WTC11 (cell line): ENCODE measurements around the gene EIF6. TPM values are rescaled to one million over a fixed set of nuclear protein-coding genes. Genes with fewer than 3 reads are reported as not detected.

Source experiments
- ATAC-seq: fragments of 200-7000 bp; cut with Tn5 transposase; 2 replicates; pipeline ENCODE4 v1.10.0; 2021; ENCODE audit warnings: mild to moderate bottlenecking, moderate library complexity
- CTCF ChIA-PET: fragments of 300-600 bp; sonication (Branson Sonifier 250); formaldehyde crosslinking; loops from one replicate; lab custom pipeline; 2021; ENCODE audit warnings: antibody characterized with exemption; lab: Charles Lee
- POLR2A ChIA-PET: fragments of 350-600 bp; sonication (Branson Sonifier 250); formaldehyde crosslinking; loops from one replicate; lab custom pipeline; 2021; ENCODE audit warnings: antibody characterized with exemption; lab: Charles Lee
- DNase-seq: peaks from one replicate; pipeline ENCODE4 v3.0.0; 2021; ENCODE audit warnings: low spot score
- H3K27ac Mint-ChIP-seq: 2 replicates; pipeline ENCODE4 v1.8.0; 2021; ENCODE audit warnings: mixed read lengths
- H3K27me3 Mint-ChIP-seq: 2 replicates; pipeline ENCODE4 v1.8.0; 2021; ENCODE audit warnings: low read depth, mild to moderate bottlenecking, moderate library complexity, mixed read lengths
- H3K36me3 Mint-ChIP-seq: 2 replicates; pipeline ENCODE4 v1.8.0; 2021; ENCODE audit warnings: mixed read lengths
- H3K4me1 Mint-ChIP-seq: 2 replicates; pipeline ENCODE4 v1.8.0; 2022; ENCODE audit warnings: mixed read lengths
- H3K4me3 Mint-ChIP-seq: 2 replicates; pipeline ENCODE4 v1.8.0; 2021; ENCODE audit warnings: mild to moderate bottlenecking, moderate library complexity, mixed read lengths
- H3K9me3 Mint-ChIP-seq: 2 replicates; pipeline ENCODE4 v1.8.0; 2021; ENCODE audit warnings: mixed read lengths
- AFF4 ChIP-seq: sonication (generic); formaldehyde crosslinking; IDR thresholded peaks from 2 replicates; pipeline ENCODE4 v1.8.1; 2023; ENCODE audit warnings: mild to moderate bottlenecking, missing genetic modification reagents, borderline replicate concordance
- CBFB ChIP-seq: sonication (generic); formaldehyde crosslinking; IDR thresholded peaks from 2 replicates; pipeline ENCODE4 v1.8.1; 2022; ENCODE audit warnings: mild to moderate bottlenecking, low read depth, missing genetic modification reagents
- E2F1 ChIP-seq: sonication (generic); formaldehyde crosslinking; IDR thresholded peaks from 2 replicates; pipeline ENCODE4 v1.8.0; 2022; ENCODE audit warnings: mild to moderate bottlenecking, missing genetic modification reagents
- ELF4 ChIP-seq: sonication (generic); formaldehyde crosslinking; IDR thresholded peaks from 2 replicates; pipeline ENCODE4 v1.8.1; 2022; ENCODE audit warnings: low read depth, mild to moderate bottlenecking, moderate library complexity, missing genetic modification reagents
- FOXP1 ChIP-seq: sonication (generic); formaldehyde crosslinking; IDR thresholded peaks from 2 replicates; pipeline ENCODE4 v1.8.0; 2022; ENCODE audit warnings: missing genetic modification reagents, mild to moderate bottlenecking, moderate library complexity, borderline replicate concordance
- FOXP4 ChIP-seq: sonication (generic); formaldehyde crosslinking; IDR thresholded peaks from 2 replicates; pipeline ENCODE4 v1.8.0; 2022; ENCODE audit warnings: mild to moderate bottlenecking, missing genetic modification reagents
- HMGA2 ChIP-seq: fragments of 250-450 bp; sonication (Bioruptor Pico); IDR thresholded peaks from 2 replicates; pipeline ENCODE4 v1.4.0; 2021; ENCODE audit warnings: mild to moderate bottlenecking, moderate library complexity
- JUN ChIP-seq: sonication (generic); formaldehyde crosslinking; IDR thresholded peaks from 2 replicates; pipeline ENCODE4 v1.8.0; 2023; ENCODE audit warnings: mild to moderate bottlenecking, missing genetic modification reagents
- KAT7 ChIP-seq: sonication (generic); formaldehyde crosslinking; IDR thresholded peaks from 2 replicates; pipeline ENCODE4 v1.8.1; 2023; ENCODE audit warnings: missing genetic modification reagents, mild to moderate bottlenecking, borderline replicate concordance
- OVOL2 ChIP-seq: fragments of 250-450 bp; sonication (Bioruptor Pico); IDR thresholded peaks from 2 replicates; pipeline ENCODE4 v1.9.0; 2021; ENCODE audit warnings: mild to moderate bottlenecking, borderline replicate concordance
- ZBTB21 ChIP-seq: sonication (generic); formaldehyde crosslinking; IDR thresholded peaks from 2 replicates; pipeline ENCODE4 v1.8.1; 2023; ENCODE audit warnings: mild to moderate bottlenecking, missing genetic modification reagents, borderline replicate concordance
- ZMAT4 ChIP-seq: fragments of 250-450 bp; sonication (Bioruptor Pico); IDR thresholded peaks from 2 replicates; pipeline ENCODE4 v1.9.0; 2021; ENCODE audit warnings: mild to moderate bottlenecking
- ZNF121 ChIP-seq: sonication (generic); formaldehyde crosslinking; IDR thresholded peaks from 2 replicates; pipeline ENCODE4 v1.8.0; 2023; ENCODE audit warnings: missing genetic modification reagents
- ZNF263 ChIP-seq: sonication (generic); formaldehyde crosslinking; IDR thresholded peaks from 2 replicates; pipeline ENCODE4 v1.8.1; 2022; ENCODE audit warnings: low read depth, mild to moderate bottlenecking, moderate library complexity, missing genetic modification reagents
- ZNF532 ChIP-seq: fragments of 250-450 bp; sonication (Bioruptor Pico); IDR thresholded peaks from 2 replicates; pipeline ENCODE4 v1.9.0; 2021; ENCODE audit warnings: mild to moderate bottlenecking, borderline replicate concordance
- total RNA-seq: library from RNA; stranded (reverse); gene quantifications from 3 replicates; pipeline ENCODE4 v1.2.3, GENCODE V29; 2021
- TF ChIP-seq, protein P1 (sequence below): sonication (generic); formaldehyde crosslinking; IDR thresholded peaks from 2 replicates; pipeline ENCODE4 v1.8.0; 2022; ENCODE audit warnings: mild to moderate bottlenecking, missing genetic modification reagents
- TF ChIP-seq, protein P2 (sequence below): fragments of 250-450 bp; sonication (Bioruptor Pico); IDR thresholded peaks from 2 replicates; pipeline ENCODE4 v1.9.0; 2021; ENCODE audit warnings: mild to moderate bottlenecking
- TF ChIP-seq, protein P3 (sequence below): fragments of 200-600 bp; IDR thresholded peaks from 2 replicates; pipeline ENCODE4 v1.8.0; 2022; ENCODE audit warnings: antibody characterized with exemption
- TF ChIP-seq, protein P4 (sequence below): fragments of 250-450 bp; sonication (Bioruptor Pico); IDR thresholded peaks from 2 replicates; pipeline ENCODE4 v1.9.0; 2021; ENCODE audit warnings: moderate library complexity, mild to moderate bottlenecking, inconsistent platforms, borderline replicate concordance

Gene EIF6
- total RNA-seq, 1 experiment from 2014 or later, result 157 TPM

GRCh38 chr20:35238735-35239134 is 45.8 kb downstream of the EIF6 start:
- H3K4me1 Mint-ChIP-seq, result peaks cover 15% of the 10 kb centered on the region
- CTCF ChIA-PET, result no interaction called here
- TF ChIP-seq, protein P1, sequence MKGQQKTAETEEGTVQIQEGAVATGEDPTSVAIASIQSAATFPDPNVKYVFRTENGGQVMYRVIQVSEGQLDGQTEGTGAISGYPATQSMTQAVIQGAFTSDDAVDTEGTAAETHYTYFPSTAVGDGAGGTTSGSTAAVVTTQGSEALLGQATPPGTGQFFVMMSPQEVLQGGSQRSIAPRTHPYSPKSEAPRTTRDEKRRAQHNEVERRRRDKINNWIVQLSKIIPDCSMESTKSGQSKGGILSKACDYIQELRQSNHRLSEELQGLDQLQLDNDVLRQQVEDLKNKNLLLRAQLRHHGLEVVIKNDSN (CRISPR knock-in tag), result no peak
- TF ChIP-seq KAT7 (CRISPR knock-in tag) (no peak), OVOL2 (no peak), CBFB (CRISPR knock-in tag) (no peak), ZBTB21 (CRISPR knock-in tag) (no peak), JUN (CRISPR knock-in tag) (no peak), HMGA2 (CRISPR knock-in tag) (no peak), FOXP4 (CRISPR knock-in tag) (no peak), FOXP1 (no peak), ZMAT4 (no peak), AFF4 (CRISPR knock-in tag) (no peak), ZNF121 (CRISPR knock-in tag) (no peak), E2F1 (CRISPR knock-in tag) (no peak), ZNF532 (CRISPR knock-in tag) (no peak), ELF4 (CRISPR knock-in tag) (no peak), ZNF263 (CRISPR knock-in tag) (no peak)
- TF ChIP-seq, protein P2, sequence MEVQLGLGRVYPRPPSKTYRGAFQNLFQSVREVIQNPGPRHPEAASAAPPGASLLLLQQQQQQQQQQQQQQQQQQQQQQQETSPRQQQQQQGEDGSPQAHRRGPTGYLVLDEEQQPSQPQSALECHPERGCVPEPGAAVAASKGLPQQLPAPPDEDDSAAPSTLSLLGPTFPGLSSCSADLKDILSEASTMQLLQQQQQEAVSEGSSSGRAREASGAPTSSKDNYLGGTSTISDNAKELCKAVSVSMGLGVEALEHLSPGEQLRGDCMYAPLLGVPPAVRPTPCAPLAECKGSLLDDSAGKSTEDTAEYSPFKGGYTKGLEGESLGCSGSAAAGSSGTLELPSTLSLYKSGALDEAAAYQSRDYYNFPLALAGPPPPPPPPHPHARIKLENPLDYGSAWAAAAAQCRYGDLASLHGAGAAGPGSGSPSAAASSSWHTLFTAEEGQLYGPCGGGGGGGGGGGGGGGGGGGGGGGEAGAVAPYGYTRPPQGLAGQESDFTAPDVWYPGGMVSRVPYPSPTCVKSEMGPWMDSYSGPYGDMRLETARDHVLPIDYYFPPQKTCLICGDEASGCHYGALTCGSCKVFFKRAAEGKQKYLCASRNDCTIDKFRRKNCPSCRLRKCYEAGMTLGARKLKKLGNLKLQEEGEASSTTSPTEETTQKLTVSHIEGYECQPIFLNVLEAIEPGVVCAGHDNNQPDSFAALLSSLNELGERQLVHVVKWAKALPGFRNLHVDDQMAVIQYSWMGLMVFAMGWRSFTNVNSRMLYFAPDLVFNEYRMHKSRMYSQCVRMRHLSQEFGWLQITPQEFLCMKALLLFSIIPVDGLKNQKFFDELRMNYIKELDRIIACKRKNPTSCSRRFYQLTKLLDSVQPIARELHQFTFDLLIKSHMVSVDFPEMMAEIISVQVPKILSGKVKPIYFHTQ (CRISPR knock-in tag), result no peak
- TF ChIP-seq, protein P3, sequence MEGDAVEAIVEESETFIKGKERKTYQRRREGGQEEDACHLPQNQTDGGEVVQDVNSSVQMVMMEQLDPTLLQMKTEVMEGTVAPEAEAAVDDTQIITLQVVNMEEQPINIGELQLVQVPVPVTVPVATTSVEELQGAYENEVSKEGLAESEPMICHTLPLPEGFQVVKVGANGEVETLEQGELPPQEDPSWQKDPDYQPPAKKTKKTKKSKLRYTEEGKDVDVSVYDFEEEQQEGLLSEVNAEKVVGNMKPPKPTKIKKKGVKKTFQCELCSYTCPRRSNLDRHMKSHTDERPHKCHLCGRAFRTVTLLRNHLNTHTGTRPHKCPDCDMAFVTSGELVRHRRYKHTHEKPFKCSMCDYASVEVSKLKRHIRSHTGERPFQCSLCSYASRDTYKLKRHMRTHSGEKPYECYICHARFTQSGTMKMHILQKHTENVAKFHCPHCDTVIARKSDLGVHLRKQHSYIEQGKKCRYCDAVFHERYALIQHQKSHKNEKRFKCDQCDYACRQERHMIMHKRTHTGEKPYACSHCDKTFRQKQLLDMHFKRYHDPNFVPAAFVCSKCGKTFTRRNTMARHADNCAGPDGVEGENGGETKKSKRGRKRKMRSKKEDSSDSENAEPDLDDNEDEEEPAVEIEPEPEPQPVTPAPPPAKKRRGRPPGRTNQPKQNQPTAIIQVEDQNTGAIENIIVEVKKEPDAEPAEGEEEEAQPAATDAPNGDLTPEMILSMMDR, result no peak
- TF ChIP-seq, protein P4, sequence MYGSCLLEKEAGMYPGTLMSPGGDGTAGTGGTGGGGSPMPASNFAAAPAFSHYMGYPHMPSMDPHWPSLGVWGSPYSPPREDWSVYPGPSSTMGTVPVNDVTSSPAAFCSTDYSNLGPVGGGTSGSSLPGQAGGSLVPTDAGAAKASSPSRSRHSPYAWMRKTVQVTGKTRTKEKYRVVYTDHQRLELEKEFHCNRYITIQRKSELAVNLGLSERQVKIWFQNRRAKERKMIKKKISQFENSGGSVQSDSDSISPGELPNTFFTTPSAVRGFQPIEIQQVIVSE (CRISPR knock-in tag), result no peak
- TF ChIP-seq, all 79 proteins: peak for 0
- peaks cover 10% of the 10 kb centered on the region for H3K9me3 Mint-ChIP-seq
- no peak for DNase-seq
- peaks cover 6% of the 10 kb centered on the region; the same call in 1 of the 2 replicates for H3K36me3 Mint-ChIP-seq
- no peak overlapping the region for H3K27ac Mint-ChIP-seq
- POLR2A ChIA-PET, result interaction anchor here (0.7 kb wide), 1 partner anchor 388 kb away, joined by 3 read pairs; no protein-coding TSS in a partner anchor
- ATAC-seq, result no peak
- H3K27me3 Mint-ChIP-seq, result peaks cover 4% of the 10 kb centered on the region
- H3K4me3 Mint-ChIP-seq, result no peak overlapping the region
